Central memory CD8-positive, alpha-beta T cell (primary cell): ENCODE results near the gene TM4SF1.
A peak's percentile ranks its signal among the peaks of the same experiment; 100 is the strongest.

ENCODE experiments used
- ATAC-seq: fragments of 150-1000 bp; cut with Tn5 transposase; replicated peaks from 2 replicates; pipeline ENCODE4 v1.10.0; 2022; ENCODE audit warnings: mild to moderate bottlenecking, moderate FRiP score, moderate number of reproducible peaks; ENCODE audit not compliant: poor library complexity, severe bottlenecking; ENCODE audit errors: extremely low read depth
- DNase-seq, 2 donors: peaks; one replicate each; pipeline ENCODE4 v3.0.0; 2021; ENCODE audit warnings: low spot score in 2 of 2
- H3K27ac Mint-ChIP-seq: one replicate; pipeline ENCODE4 v1.8.0; 2022; ENCODE audit warnings: low read depth, mild to moderate bottlenecking, moderate library complexity, mixed read lengths
- H3K27me3 Mint-ChIP-seq: one replicate; pipeline ENCODE4 v1.8.0; 2022; ENCODE audit warnings: mixed read lengths
- H3K36me3 Mint-ChIP-seq: one replicate; pipeline ENCODE4 v1.8.0; 2022; ENCODE audit warnings: mild to moderate bottlenecking, moderate library complexity, mixed read lengths; ENCODE audit not compliant: insufficient read depth
- H3K4me1 Mint-ChIP-seq: one replicate; pipeline ENCODE4 v1.8.0; 2022; ENCODE audit warnings: mixed read lengths
- H3K4me3 Mint-ChIP-seq: one replicate; pipeline ENCODE4 v1.8.0; 2022; ENCODE audit warnings: mild to moderate bottlenecking, moderate library complexity, mixed read lengths
- H3K9me3 Mint-ChIP-seq: one replicate; pipeline ENCODE4 v1.8.0; 2022; ENCODE audit warnings: mixed read lengths

Gene TM4SF1

DNA sequence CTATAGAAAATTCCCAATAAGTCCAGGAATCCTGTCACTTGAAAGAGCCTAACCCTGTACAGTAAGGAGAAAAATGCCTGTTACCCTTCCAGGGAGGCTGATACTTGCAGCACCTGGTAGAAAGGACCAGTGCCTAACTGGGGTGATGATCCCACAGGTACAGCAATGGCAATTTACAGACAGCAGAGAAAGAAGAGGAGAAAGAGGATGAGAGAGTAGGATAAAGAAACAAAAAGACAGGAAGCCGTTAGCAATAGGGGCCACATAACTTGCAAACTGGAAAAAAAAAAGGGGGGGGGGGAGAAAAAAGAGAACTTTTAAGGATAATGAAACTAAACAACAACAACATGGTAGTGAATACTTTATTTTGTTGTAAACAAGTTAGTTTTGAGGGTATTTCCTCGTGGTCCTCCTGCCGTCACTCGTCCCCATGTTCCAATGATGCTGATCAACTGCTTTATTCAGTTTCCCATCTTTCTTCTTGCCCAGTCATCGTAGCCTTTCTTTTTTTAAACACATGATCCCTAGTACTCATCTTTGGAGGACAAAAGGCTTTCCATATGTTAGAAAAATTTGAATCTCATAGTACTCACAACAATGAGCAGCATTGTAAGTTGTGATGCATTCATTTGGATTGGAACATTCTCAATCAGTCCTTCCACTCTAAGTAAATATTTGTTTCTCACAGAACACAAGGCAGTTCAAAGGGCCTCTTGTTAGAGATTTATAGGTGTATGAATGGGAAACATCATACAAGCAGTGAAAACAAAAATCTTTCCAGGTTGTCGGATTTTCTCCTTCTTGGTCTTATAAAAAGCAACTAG, 8.6 kb downstream of the TM4SF1 start:
- DNase-seq (no peak), ATAC-seq (no peak)
- no peak overlapping the region for H3K4me3 Mint-ChIP-seq
- H3K9me3 Mint-ChIP-seq, result no peaks in the 10 kb centered on the region
- H3K27ac Mint-ChIP-seq, result no peak overlapping the region
- H3K36me3 Mint-ChIP-seq, result no peaks in the 10 kb centered on the region
- peaks cover 41% of the 10 kb centered on the region for H3K27me3 Mint-ChIP-seq
- no peaks in the 10 kb centered on the region for H3K4me1 Mint-ChIP-seq

DNA sequence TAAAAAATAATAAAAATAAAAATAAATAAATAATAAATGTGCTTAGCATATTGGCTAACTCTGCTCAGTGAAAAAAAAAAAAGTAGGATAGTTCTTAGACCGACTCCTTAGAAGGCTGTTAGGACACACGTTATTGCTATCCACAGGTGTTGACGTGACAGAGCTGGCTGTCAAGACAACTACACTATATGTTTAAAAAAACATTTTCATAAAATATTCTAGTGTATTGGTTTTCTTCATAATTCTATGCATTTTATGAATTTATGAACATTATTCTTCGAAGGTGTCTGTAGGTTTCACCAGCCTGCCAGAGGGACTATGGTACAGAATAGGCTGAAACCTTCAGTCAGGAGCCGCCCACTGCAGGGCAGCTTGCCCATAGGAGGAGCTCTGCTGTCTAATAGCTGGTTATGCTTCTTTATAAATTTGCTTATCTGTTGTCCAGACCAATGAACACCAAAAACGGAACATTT, 9.2 kb downstream of the TM4SF1 start:
- DNase-seq, result no peak
- Mint-ChIP-seq H3K27me3 (peaks cover 46% of the 10 kb centered on the region), H3K36me3 (no peaks in the 10 kb centered on the region), H3K9me3 (no peaks in the 10 kb centered on the region), H3K27ac (no peak overlapping the region), H3K4me1 (no peaks in the 10 kb centered on the region), H3K4me3 (no peak overlapping the region)
- ATAC-seq, result no peak

DNA sequence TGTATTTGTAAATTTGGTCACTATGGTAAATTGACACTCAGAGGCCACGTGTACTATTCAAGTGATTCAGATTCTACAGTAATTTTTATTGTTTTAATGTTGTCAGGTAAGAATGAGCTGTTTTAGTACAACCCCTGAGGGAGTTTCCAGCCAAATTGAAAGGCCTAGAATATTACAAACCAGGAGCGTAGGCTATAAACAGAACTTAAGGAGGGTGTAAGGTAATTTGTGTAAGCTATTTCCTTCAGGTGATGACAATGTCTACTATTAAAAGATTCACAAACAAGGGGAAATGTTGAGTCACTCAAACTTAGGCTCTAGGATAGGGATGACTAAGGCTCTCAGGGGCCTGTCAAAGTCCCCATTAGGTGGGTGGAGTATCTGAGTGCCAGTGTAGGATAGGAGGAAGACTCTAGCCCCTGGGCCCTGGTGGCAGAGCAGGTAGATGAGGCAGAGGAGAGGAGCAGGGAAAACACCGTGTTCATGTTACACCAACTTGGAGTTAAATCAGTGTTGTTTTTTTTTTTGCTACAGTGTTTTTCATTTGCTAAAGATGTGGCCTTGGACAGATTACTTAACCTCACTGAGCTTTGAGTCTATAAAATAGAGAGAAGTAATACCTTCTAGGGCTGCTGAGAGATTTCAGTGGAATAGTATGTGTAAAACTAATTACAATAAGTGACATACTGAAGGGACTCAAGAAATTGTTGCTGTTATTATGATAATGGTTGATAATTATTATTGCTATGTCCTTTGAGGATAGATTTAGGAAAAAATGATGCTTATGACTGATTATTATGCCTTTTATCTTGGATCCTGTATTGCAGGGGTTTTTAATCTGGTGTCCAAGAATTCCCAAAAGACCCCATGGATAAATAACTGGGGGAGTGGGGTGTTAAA, 10.3 kb downstream of the TM4SF1 start:
- Mint-ChIP-seq H3K27me3 (peaks cover 53% of the 10 kb centered on the region), H3K27ac (no peak overlapping the region), H3K9me3 (no peaks in the 10 kb centered on the region), H3K36me3 (no peaks in the 10 kb centered on the region), H3K4me1 (no peaks in the 10 kb centered on the region), H3K4me3 (no peak overlapping the region)
- no peak for DNase-seq
- no peak for ATAC-seq

DNA sequence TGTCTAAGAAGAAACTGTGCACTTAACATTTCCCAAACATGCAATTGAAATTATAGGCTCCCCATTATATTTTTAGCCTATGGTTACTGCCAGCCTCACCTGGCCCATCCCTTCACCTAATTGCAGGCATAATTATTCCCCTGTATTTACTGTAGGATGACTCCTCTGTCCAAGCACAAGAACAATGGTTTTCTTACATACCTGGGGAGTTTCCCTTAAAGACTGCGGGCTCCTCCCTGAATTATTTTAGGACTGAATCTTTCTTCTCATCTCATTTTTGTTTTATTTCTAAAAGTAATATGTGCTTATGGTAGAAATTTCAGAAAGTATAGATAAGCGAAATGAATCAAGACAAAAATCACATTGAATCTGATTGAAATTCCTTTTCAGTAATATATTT, 11.4 kb downstream of the TM4SF1 start:
- no peaks in the 10 kb centered on the region for H3K9me3 Mint-ChIP-seq
- no peaks in the 10 kb centered on the region for H3K36me3 Mint-ChIP-seq
- peaks cover 59% of the 10 kb centered on the region for H3K27me3 Mint-ChIP-seq
- DNase-seq (no peak), ATAC-seq (no peak)
- no peaks in the 10 kb centered on the region for H3K4me1 Mint-ChIP-seq
- no peak overlapping the region for H3K27ac Mint-ChIP-seq
- H3K4me3 Mint-ChIP-seq, result no peak overlapping the region

DNA sequence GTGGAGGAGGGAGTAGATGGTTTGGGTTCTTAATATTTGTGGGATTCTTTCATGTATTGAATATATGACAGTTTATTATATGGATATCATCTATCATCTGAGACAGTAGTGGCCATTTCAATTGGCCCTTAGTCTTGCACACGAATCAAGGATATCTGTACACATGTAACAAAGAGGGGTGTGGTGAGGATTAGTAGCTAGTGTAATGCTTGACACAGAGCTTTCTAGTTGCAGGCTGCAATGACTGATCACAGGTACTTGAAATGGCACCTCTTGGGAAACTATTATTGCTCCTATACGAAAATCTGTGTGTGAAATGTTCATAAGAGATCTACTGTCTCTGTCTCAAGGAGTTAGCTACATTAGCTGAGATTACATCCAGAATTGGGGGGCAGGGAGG, 12.8 kb downstream of the TM4SF1 start:
- no peaks in the 10 kb centered on the region for H3K4me1 Mint-ChIP-seq
- ATAC-seq (no peak), DNase-seq (no peak)
- no peaks in the 10 kb centered on the region for H3K36me3 Mint-ChIP-seq
- H3K9me3 Mint-ChIP-seq, result no peaks in the 10 kb centered on the region
- peaks cover 53% of the 10 kb centered on the region for H3K27me3 Mint-ChIP-seq
- H3K27ac Mint-ChIP-seq, result no peak overlapping the region
- H3K4me3 Mint-ChIP-seq, result no peak overlapping the region

DNA sequence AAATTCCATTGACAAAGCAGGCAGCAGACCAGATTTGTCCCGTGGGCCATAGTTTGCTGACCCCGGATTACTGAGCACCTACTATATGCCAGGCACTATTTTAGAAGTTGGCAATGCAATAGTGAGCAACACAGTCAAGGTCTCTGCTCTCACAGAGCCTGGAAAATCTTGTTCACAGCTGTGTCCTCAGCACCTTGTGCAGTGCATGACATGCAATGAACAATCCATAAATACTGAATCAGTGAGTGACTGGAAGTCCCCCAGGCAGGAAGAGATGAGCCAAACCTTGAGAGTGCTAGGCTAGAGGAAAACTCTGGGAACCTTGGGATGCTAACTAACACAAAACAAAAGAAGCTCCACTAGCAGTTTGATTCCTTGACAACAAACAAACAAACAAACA, 14.4 kb downstream of the TM4SF1 start:
- no peaks in the 10 kb centered on the region for H3K4me1 Mint-ChIP-seq
- H3K27ac Mint-ChIP-seq, result no peak overlapping the region
- no peak for ATAC-seq
- DNase-seq, result no peak
- H3K9me3 Mint-ChIP-seq, result no peaks in the 10 kb centered on the region
- no peak overlapping the region for H3K4me3 Mint-ChIP-seq
- H3K36me3 Mint-ChIP-seq, result no peaks in the 10 kb centered on the region
- H3K27me3 Mint-ChIP-seq, result peaks cover 68% of the 10 kb centered on the region

DNA sequence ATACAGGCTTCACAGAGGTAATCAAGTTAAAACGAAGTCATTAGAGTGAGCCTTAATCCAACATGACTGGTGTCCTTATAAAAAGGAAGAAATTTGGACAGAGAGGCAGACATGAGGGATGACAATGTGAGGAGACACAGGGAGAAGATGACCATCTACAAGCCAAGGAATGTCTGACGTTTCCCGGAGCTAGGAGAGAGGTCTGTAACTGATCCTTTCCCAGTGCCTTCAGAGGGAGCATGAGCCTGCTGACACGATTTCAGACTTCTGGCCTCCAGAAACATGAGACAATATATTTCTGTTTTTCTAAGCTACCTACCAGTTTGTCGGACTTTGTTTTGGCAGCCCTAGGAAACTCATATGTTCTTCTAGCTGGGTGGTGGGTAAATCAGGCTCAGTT, 15.1 kb downstream of the TM4SF1 start:
- Mint-ChIP-seq H3K27me3 (peaks cover 69% of the 10 kb centered on the region), H3K36me3 (no peaks in the 10 kb centered on the region), H3K27ac (no peak overlapping the region), H3K4me1 (no peaks in the 10 kb centered on the region), H3K9me3 (no peaks in the 10 kb centered on the region), H3K4me3 (no peak overlapping the region)
- ATAC-seq (no peak), DNase-seq (no peak)

DNA sequence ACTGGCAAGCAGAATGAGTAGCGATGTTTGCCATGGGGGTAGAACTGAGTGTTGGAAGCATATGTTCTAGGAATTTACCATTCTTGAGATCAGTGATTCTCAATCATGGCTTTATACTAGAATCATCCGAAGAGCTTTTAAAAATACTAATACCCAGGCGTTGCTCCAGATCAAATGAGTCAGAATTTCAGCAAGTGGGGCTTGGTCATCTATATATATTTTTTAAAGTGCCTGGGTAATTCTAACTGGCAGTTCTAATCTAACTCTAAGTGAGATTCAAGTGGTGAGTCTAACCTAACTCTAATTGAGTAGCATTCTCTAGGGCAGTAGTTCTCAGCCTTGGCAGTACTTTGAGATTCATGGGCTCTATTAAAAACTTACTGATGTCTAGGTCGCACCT, 20.8 kb downstream of the TM4SF1 start:
- no peaks in the 10 kb centered on the region for H3K4me1 Mint-ChIP-seq
- H3K27ac Mint-ChIP-seq, result no peak overlapping the region
- no peak for DNase-seq
- ATAC-seq, result no peak
- H3K36me3 Mint-ChIP-seq, result no peaks in the 10 kb centered on the region
- peaks cover 67% of the 10 kb centered on the region for H3K27me3 Mint-ChIP-seq
- no peaks in the 10 kb centered on the region for H3K9me3 Mint-ChIP-seq
- H3K4me3 Mint-ChIP-seq, result no peak overlapping the region

DNA sequence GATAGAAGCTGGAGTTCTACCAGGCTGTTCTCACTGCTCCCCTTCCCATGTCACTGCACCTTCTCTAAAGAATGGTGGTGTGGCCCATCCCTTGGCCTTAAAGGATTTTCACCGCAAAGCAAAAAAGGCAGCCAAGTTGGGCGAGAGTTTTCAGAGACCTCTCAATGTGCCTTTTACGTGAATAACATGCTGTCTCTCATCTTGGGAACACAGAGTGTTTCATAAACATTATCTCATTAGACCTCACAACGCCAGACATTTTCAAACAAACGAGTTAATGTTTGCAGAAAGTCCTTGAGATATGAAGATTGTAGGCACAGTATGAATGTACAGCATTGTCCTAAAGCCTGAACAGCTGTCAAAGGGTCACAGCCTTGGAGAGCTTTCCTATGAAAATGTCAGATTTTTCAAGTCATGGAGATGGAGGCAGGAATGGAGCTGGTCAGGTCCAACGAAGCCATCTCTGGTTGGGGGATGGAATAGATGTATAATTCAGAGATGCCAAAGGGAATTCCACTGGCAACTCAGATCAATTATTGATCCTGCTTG, 21.3 kb downstream of the TM4SF1 start:
- Mint-ChIP-seq H3K27ac (no peak overlapping the region), H3K36me3 (no peaks in the 10 kb centered on the region)
- ATAC-seq, result no peak

DNA sequence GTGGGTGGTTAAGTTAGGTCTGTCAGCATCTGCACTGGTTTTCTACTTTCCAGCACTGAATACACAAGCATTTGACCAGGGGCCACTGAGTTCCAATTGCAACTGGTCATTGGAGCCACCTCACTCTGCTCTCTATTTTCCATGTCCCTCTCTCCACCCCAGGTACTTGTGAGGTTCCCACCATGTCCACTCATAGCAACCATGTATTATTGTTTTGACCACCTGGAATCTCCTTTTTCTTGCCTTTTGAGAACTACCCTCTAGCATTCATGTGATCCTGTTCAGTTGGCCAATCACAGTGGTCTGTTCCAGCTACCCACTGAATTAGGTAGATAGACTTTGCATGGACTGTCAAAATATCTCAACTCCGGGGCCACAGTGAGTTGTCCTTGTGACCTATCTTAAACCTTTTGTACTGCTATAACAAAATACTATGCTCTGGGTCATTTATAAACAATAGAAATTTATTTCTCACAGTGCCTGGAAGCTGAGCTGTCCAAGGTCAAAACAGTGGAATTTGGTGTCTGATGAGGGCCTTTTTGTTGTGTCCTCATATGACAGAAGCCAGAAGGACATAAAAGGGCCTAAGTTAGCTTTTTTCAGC, 23.8 kb downstream of the TM4SF1 start:
- no peak for DNase-seq
- ATAC-seq, result no peak
- Mint-ChIP-seq H3K4me1 (no peaks in the 10 kb centered on the region), H3K27ac (no peak overlapping the region), H3K27me3 (peaks cover 75% of the 10 kb centered on the region), H3K4me3 (no peak overlapping the region), H3K9me3 (no peaks in the 10 kb centered on the region), H3K36me3 (no peaks in the 10 kb centered on the region)

More for the DNA sequence above, 21.3 kb downstream of the TM4SF1 start:
- DNase-seq, result no peak
- Mint-ChIP-seq H3K4me3 (no peak overlapping the region), H3K27me3 (peaks cover 65% of the 10 kb centered on the region), H3K9me3 (no peaks in the 10 kb centered on the region), H3K4me1 (no peaks in the 10 kb centered on the region)

DNA sequence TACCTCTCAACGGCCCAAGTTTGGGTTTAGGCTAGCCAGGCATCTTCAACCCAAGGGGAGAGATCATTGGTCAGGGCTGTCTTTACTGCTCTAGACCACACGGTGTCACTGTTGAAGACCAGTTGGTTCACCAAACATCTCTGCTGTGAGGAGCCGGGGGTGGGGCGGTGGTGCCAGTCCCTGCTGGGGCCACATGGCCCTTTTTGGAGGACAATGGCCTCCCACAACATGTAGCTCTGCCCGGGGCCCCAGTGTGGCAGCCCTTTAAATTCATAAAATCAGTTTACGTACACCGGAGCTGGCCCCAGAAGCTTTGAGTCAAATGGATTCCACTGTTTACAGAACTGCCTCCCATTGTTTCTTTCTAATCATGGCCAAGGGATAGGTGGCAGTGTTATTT, 24.9 kb downstream of the TM4SF1 start:
- peaks cover 73% of the 10 kb centered on the region for H3K27me3 Mint-ChIP-seq
- no peak overlapping the region for H3K4me3 Mint-ChIP-seq
- H3K36me3 Mint-ChIP-seq, result no peaks in the 10 kb centered on the region
- H3K9me3 Mint-ChIP-seq, result no peaks in the 10 kb centered on the region
- no peaks in the 10 kb centered on the region for H3K4me1 Mint-ChIP-seq
- ATAC-seq, result peak; percentile 44
- DNase-seq, result no peak
- H3K27ac Mint-ChIP-seq, result no peak overlapping the region

DNA sequence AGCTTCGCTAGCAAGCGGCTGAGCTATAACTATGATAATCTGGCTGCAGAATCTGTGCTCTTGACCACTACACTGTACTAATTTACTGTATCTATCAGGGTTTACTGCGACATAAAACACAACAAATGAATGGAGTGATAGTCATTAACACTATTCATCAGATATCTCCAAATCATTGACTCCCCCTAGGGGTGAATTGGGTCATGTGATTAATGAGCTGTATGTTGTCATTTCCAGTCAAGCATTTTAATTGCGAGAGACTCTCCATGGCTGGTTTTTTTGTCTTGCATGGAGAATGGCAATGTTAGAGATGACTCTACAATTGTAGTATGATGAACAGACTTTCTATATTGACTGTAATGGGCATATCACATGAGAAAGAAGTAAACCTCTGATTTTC, 33.5 kb downstream of the TM4SF1 start:
- no peaks in the 10 kb centered on the region for H3K36me3 Mint-ChIP-seq
- no peaks in the 10 kb centered on the region for H3K9me3 Mint-ChIP-seq
- H3K27ac Mint-ChIP-seq, result no peak overlapping the region
- H3K4me1 Mint-ChIP-seq, result no peaks in the 10 kb centered on the region
- ATAC-seq (no peak), DNase-seq (no peak)
- peaks cover 73% of the 10 kb centered on the region for H3K27me3 Mint-ChIP-seq
- H3K4me3 Mint-ChIP-seq, result no peak overlapping the region
